Coronary artery (tissue), 2 donors: ENCODE data around the gene CLDN9.

ENCODE experiments used
- DNase-seq: peaks from one replicate; pipeline ENCODE4 v3.0.0-alpha.2; 2017; ENCODE audit warnings: low spot score
- H3K27ac ChIP-seq, 2 donors: fragments of 200-600 bp; sonication (generic); one replicate each; pipeline ENCODE4 v1.5.1; 2016 to 2019
- H3K4me3 ChIP-seq: fragments of 200-600 bp; sonication (generic); 2 replicates; pipeline ENCODE4 v1.5.1; 2016; ENCODE audit warnings: mild to moderate bottlenecking, moderate library complexity
- TF ChIP-seq, protein P1 (sequence below): fragments of 200-600 bp; sonication (generic); IDR thresholded peaks from one replicate; pipeline ENCODE4 v1.5.1; 2019; ENCODE audit warnings: antibody characterized with exemption

CLDN9 gene

DNA sequence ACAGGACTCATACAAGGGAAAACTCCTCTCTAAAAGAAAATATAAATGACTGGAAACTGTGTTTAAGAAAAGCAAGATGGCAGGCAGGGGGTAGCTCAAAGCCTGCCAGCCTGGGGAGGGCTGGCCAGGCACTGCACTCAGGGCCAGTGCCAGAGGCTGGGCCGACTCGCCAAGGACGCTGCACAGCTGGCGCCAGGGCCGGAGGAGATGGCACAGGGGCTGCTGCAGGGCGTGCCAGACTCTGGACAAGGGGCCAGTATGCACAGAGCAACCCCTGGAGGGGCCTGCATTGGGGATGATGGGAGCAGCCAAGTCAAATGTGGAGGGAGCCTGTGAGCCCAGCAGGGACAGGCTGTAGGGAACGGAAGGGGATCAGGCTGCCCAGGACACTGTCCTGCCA, 36.5 kb upstream of the CLDN9 start:
- H3K27ac ChIP-seq: no peak overlapping the region
- TF ChIP-seq, protein P1, sequence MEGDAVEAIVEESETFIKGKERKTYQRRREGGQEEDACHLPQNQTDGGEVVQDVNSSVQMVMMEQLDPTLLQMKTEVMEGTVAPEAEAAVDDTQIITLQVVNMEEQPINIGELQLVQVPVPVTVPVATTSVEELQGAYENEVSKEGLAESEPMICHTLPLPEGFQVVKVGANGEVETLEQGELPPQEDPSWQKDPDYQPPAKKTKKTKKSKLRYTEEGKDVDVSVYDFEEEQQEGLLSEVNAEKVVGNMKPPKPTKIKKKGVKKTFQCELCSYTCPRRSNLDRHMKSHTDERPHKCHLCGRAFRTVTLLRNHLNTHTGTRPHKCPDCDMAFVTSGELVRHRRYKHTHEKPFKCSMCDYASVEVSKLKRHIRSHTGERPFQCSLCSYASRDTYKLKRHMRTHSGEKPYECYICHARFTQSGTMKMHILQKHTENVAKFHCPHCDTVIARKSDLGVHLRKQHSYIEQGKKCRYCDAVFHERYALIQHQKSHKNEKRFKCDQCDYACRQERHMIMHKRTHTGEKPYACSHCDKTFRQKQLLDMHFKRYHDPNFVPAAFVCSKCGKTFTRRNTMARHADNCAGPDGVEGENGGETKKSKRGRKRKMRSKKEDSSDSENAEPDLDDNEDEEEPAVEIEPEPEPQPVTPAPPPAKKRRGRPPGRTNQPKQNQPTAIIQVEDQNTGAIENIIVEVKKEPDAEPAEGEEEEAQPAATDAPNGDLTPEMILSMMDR: no peak
- no peak for DNase-seq
- H3K4me3 ChIP-seq: no peak overlapping the region

DNA sequence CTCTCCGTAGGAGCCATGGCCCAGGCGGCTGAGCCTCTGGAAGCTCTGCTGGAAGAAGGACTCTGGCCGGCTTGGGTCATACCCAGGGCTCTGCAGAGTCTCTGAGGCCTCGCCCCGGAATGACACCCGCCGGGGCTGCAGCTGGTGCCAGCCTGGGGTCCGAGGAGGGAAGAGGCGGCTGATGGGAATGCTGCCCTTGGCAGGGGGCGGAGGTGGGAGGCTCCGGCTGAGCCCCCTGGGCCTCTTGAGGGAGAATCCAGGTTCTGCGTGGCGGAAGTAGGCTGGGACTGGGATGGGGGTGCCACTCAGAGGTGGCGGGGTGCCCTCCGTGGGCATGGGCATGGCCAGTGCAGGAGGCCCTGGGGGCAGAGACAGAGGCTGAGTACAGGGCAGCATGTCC, 36.0 kb upstream of the CLDN9 start:
- Histone ChIP-seq H3K27ac (no peak overlapping the region), H3K4me3 (no peak overlapping the region)
- no peak for DNase-seq
- TF ChIP-seq, protein P1: no peak

DNA sequence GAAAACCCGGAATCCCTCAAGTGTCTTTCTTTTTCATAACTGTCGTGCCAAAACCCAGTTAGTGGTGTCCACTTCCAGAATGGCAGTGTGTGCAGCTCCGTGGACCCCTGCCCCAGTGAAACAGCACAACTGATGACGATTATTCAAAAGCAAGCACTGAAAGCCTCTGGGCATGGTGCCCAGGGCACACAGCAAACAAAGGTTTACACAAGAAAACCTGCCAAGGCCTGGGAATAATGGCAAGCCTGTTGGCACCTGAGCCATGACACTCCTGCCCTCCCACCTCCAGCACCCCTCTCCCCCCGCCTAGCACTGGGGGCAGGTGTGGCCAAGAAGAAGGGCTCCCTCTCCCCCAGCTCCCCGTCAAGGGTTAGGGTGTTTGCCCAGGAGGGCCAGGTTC, 35.3 kb upstream of the CLDN9 start:
- H3K4me3 ChIP-seq: no peak overlapping the region
- TF ChIP-seq, protein P1: no peak
- DNase-seq: no peak
- no peak overlapping the region for H3K27ac ChIP-seq

DNA sequence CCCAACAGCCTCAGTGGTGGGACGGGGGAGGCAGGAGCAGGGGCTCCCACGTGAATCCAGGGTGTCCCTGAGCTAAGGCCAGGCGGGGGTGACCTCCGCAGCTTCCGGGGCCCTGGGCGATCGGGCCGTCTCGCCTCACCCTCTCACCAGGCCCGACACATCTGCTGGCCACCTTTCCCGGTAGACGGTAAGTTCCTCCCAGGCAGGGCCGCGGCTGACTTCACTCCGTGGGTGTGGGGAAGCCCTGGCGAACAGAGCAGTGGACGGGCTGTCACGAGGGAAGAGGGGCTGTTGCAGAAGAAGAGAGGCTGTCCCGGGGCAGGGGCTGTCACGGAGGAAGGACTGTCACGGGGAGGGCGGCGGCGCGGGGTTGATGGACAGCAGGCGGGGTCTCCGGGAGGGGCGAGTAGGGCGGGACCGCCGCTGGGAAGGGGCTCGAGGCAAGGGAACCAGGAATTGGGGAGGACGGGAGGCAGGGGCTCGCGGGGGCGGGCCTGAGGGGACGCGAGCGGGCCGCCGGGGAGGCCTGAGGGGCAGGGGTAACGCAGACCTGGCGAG, 33.0 kb upstream of the CLDN9 start:
- Histone ChIP-seq H3K4me3 (peak overlapping the region; percentile 87), H3K27ac (no peak overlapping the region)
- no peak for DNase-seq
- TF ChIP-seq, protein P1: no peak

DNA sequence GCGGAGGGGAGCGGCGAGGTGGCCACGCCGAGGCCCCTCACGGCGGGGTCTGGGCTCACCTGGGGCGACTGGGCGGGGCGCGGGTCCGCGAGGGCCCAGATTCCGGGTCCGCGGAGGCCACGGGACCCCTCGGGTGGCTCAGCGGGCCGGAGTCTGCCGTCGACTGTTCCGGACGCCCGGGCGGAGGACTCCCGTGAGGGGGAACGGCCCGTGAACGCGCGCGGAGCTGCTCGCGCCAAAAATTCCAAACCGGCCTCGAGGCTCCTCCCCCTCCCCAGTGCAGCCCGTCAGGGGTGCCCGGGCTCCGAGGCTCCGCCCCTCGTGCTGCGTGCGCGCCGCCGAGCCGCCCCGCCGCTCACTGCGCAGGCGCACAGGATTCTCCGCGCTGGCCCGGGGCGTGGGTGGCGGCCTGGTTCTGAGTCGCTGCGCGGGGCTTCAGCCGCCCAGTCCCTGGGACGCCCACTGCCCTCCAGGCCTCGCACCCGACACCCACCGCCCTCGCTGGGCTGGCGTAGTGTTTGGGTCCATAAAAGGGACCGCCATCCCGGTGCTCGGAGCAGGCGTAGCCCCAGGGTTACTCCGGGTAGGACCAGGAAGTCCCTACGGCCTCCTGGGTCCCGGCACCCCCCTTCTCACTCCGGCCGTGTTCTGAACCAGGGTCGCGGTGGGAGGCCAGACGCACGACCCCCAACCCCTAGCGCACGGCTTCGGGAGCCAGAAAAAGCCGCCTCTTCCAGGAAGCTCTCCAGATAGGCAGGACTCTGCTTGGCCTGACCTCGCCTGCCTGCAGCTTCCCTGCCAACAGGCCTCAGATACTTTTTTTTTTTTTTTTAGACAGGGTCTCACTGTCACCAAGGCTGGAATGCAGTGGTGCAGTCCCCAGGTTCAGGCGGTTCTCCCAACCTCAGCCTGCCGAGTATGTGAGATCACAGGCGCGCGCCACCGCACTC, 32.2 kb upstream of the CLDN9 start, which contains the start of gene PKMYT1:
TSS of gene PKMYT1 (minus strand) at position 220 of the 950 bp plus-strand sequence. CDS start 789 bp downstream, outside the sequence.
- Histone ChIP-seq H3K27ac (peak within 1 kb of the TSS; percentile 72 to 91), H3K4me3 (peak within 1 kb of the TSS; percentile 87)
- DNase-seq: peak; percentile 92
- TF ChIP-seq, protein P1: no peak

DNA sequence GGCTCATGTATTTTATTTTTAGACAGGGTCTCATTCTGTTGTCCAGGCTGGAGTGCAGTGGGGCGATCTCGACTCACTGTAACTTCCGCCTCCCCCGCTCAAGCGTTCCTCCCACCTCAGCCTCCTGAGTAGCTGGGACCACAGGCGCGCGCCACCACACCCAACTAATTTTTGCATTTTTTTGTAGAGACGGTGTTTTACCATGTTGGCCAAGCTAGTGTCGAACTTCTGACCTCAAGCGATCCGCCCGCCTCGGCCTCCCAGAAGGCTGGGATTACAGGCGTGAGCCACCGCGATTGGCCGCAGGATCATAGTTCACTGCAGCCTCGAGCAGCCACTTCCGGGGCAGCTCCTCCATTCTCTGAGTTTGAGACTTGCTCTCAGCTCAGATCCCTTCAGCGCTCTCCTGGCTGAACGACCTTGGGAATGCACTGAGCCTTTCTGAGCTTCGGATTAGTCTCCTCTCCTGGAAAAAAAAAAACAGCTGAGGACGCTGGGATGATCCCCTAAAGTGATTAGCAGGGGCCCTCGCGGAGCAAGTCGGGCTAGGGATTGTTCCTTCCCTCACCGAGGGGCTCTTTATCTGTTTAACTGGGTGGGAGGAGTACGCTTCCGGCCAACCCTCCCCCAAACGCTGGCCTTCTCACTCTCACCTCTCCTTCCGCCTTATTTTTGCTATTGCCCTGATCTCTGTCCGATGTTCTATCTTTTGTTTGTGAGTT, 31.4 kb upstream of the CLDN9 start:
- H3K27ac ChIP-seq: no peak overlapping the region
- TF ChIP-seq, protein P1: no peak
- peak overlapping the region; percentile 87 for H3K4me3 ChIP-seq
- DNase-seq: no peak
